OCI-LY1 (cell line): Measurements from ENCODE around the gene TAC3.

Experiments used
- EZH2 ChIP-seq: fragments of 200-600 bp; sonication (generic), shearing (Covaris generic); IDR thresholded peaks from 2 replicates; pipeline ENCODE4 v1.8.0; 2017; ENCODE audit warnings: borderline replicate concordance, mixed run types, mild to moderate bottlenecking, antibody characterized with exemption, low read length, moderate library complexity, mixed read lengths
- TF ChIP-seq, protein P1 (sequence below): fragments of 200-600 bp; sonication (generic), shearing (Covaris generic); IDR thresholded peaks from 2 replicates; pipeline ENCODE4 v1.5.1; 2017; ENCODE audit warnings: mild to moderate bottlenecking, antibody characterized with exemption, low read length, moderate library complexity, mixed read lengths

DNA sequence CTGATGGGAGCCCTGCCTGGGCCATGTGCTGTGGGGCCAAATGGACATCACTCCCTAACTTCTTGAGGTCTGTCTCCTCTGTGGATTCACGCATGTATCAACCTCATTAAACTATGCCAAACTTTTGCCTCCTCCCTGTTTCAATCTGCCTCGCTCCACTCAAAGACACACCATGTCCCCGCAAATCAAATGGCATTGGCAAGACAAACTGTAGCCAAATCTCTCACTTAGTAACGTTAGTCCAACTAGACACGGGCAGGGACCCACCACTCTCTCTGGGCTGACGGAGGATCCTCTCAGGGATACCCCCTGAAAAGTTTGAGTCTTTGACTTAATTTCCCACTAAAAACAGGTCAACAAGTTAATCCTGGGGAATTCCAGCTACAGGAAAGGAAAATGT lies 18.0 kb downstream of the TAC3 start:
- TF ChIP-seq, protein P1, sequence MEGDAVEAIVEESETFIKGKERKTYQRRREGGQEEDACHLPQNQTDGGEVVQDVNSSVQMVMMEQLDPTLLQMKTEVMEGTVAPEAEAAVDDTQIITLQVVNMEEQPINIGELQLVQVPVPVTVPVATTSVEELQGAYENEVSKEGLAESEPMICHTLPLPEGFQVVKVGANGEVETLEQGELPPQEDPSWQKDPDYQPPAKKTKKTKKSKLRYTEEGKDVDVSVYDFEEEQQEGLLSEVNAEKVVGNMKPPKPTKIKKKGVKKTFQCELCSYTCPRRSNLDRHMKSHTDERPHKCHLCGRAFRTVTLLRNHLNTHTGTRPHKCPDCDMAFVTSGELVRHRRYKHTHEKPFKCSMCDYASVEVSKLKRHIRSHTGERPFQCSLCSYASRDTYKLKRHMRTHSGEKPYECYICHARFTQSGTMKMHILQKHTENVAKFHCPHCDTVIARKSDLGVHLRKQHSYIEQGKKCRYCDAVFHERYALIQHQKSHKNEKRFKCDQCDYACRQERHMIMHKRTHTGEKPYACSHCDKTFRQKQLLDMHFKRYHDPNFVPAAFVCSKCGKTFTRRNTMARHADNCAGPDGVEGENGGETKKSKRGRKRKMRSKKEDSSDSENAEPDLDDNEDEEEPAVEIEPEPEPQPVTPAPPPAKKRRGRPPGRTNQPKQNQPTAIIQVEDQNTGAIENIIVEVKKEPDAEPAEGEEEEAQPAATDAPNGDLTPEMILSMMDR = no peak
- TF ChIP-seq EZH2 = no peak
